GM21619 (cell line): ENCODE results near the gene CD52.

Experiments
- ATAC-seq: cut with Tn5 transposase; IDR thresholded peaks from one replicate; pipeline ENCODE4 v1.9.1; 2021; ENCODE audit not compliant: unreplicated experiment

CD52 gene

DNA sequence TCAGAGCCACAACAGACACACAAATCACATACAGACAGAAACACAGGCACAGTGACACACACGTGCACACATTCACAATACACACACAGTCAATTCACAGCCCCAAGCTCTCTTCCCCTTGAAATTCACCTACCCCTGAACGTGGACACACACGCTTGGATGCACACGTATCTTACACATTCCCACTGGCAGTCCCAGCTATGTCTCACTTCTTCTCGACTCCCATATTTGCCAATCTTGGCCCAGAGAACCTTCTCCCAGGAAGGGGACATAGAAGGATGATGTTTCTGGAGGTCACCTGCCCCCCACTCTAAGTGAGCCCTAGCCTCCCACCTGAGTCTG, 34.6 kb downstream of the CD52 start:
- ATAC-seq: no peak

DNA sequence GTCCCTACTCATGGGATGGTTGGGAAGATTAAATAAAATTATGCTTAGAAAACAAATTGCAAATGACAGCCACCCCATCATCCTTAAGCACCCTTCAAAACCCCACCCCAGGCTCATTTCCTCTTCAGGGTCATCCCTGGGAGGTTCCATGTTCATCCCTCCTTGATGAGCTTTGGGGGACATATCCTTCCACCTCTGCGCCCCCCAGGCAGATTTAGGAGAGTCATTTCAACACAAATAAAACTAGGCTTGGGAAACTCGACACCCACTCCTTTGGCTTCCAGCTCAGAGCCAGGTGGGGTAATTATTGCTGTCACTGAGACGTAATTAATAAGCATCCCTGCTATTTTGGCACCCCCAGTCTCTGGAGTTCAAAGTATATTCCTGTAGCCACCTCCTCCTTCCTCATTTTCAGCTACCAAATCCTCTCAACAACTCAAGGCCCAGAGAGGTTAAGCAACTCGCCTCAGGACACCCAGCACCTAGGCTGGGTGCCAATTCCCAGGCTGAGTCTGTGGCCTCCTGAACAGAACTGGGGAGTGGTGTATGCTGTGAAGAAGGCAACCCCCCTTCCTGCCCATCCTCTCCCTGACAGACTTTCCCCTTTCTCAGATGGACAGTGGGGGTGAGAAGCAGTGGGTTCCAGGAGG, 35.6 kb downstream of the CD52 start:
- ATAC-seq: no peak

DNA sequence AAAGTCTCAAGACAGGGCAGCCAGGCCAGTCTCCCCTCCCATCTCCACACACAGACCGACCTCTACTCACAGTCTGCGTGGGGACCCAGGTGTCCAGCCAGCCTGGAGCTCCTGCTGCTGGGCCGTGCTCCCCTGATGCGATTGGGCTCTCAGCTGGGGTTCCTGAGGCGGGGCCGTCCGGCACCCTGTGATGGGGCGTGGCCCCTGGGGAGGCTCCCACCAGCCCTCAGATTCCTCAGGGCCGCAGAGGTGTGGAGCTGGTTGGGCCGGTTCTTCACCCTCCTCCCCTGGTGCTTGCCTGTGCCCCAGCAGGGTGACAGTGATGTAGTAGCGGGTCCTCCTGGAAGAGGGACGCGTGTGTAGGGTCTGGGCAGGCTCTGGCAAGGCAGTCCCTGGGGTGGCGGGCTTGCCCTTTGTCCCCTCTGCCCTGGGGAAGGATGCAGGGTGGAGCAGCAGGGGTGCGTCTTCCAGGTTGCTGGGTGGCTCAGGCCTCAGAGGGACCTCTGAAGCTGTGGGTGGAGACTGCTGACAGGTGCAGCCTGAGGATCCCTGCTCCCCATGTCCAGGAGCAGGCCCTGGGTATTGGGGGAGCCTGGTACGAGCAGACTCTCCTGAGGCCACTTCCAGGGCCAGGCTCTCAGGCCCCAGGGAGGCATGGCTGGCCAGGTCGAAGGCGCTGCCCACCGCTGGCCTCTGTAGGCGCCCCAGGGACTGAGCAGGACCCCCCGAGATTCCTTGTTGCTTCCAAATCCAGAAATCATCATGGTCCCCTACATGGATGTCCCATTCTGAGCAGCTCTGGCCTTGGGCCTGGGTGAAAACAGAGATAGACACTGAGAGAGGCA, 36.4 kb downstream of the CD52 start, which contains the start of gene CRYBG2:
TSS of gene CRYBG2 (minus strand) at position 155 of the 845 bp plus-strand sequence. CDS start 7,473 bp downstream, outside the sequence.
- ATAC-seq: no peak

DNA sequence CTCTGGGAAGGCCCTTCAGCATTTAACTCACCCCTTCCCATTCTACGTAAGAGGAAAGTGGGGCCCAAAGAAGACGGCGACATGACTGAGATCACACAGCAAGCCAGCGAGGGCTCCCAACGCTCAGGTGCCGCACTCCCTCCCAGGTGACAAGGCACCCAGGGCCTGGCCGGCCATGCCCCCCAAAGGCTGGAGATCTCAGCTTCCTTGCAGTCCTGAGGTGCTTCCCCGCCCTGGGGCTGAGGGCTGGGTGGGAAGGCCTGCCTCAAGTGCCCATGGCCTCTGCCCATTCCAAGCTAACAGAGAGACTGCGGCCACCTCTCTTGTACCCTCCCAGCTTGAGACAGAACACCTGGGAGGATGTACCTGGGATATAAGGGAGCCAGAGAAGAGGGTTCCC, 37.2 kb downstream of the CD52 start:
- no peak for ATAC-seq

DNA sequence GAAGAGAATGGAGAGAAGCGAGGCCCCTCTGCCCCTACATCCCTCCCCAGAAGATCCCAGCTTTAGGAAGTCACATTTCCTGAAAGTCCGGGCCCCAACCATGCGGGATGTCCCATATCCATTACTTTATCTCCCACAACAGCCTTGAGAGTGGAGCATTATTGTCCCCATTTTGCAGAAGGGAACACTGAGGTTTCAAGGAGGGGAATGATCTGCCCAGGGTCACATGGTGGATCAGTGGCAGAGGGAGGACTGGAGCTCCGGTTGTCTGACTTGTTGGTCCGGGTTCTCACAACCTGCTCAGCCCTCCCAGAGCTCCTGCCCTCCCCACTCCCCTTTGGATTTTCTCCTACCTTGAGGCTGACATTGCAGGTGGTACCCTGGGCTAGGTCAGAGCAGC, 38.3 kb downstream of the CD52 start:
- no peak for ATAC-seq

GRCh38 chr1:26357121-26357602, 39.4 kb downstream of the CD52 start:
- ATAC-seq: no peak

- no peak for ATAC-seq
Measured at GRCh38 chr1:26358411-26359384, 40.9 kb downstream of the CD52 start.

GRCh38 chr1:26359981-26360806, 42.4 kb downstream of the CD52 start:
- ATAC-seq: no peak

DNA sequence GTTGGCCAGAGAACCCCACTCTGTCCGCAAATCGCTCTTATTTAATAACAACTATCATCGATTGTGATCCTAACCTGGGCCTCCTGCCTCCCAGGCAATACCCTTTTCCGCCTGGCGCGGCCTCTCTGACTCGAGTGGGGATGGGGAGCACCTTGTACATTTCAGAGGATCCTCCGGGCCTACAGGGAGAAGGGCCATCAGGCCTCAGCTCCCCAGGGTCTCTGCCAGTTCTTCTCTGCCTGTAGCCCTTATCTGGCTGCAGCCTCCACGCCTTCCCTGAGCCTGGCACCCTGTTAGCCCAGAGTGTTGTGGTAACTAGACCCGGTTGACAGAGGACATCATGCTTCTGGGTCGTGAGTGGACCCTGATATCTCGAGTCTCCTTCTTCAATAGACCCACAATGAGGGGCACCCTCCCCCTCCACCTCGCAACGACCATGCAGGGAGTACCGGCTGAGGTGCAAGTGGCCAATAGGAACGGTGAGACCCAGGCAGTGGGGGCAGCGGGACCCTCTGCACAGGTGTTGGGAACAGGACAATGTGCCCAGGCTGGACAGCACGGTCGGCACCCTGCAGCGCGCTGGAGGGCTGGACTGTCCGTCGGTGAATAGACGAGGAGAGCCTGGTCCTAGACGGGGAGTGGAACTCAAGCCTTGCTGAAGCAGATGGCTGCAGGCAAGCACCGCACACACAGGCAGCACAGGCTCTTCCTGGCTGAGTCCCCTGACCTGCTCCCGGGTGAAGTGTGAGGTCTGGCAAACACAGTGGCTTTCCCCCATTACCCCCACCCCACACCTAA, 43.2 kb downstream of the CD52 start:
- no peak for ATAC-seq

GRCh38 chr1:26361605-26362122, 43.9 kb downstream of the CD52 start:
- no peak for ATAC-seq

DNA sequence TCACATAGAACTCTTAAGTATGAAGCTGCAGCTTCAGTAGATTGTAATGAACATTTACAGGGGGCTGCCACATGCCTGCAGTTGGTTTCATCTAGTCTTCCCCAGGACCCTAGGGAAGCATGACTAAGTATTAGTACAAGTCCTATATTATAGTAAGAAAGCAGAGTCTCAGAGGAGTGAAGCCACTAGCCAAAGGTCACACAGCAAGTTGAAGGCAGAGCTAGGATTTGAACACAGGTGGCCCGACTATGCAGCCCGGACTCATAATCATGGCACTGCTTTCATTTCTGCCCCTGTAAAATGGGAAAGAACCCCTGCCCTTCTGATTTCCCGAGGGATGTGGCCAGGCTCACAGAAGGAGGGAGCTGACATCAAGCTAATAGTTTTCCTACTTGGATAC, 44.6 kb downstream of the CD52 start:
- no peak for ATAC-seq

DNA sequence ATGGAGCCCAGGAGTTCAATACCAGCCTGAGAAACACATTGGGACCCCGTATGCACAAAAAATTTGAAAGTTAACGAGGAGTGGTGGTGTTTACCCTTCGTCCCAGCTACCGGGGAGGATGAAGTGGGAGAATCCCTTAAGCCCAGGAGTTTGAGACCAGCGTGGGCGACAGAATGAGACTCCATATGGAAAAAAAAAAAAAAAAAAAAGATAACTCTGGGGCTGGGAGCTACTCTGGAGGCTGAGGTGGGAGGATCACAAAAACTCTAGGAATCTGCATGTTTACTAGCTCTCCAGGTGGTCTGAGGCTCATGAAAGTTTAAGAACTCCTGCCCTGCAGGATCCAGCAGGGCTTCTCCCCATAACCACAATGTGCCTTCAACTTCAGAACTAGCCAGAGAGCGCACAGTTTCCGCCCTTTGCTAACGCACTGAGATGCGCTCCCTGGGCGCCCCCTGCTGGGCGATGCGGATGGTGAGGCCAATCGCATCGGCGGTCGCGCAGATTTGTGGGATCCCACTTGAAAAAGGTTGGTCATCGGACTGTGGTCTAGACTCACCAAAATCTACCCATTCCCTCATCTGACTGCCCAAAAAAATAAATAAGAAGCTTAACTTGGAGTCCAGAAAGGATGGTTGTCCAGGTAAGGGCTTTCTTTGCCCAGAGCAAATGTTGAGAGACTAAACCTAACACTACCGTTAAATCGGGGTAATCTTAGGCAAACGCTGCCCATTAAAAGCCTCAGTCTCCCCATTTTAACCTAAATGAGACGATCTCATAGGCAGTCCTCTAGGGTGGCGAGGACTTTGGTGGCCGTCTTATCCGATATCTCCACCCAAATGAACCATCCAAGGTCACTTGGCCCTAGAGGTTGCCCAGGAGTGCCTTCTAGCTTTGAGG, 46.0 kb downstream of the CD52 start:
- ATAC-seq: no peak

DNA sequence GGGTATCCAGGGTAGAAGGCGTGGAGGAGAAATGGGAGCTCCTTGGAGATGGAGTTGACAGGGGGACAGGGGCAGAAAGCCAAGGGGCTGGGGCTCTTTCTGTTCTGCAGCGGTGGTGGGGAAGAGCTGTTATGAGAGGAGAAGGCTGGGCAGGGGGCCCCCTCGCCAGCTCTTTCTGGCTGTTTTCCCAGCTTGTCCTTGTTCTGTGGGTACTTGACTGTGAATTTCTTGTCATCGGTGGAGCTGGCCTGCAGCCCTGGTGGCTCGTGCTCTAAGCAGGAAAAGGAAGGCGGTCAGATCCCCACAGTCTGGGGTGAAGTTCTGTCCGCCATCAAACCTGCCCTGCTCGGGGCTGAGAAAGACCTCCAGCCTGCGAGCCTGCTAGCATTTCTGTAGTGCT, 47.2 kb downstream of the CD52 start:
- no peak for ATAC-seq

GRCh38 chr1:26367441-26367840, 49.7 kb downstream of the CD52 start:
- no peak for ATAC-seq

DNA sequence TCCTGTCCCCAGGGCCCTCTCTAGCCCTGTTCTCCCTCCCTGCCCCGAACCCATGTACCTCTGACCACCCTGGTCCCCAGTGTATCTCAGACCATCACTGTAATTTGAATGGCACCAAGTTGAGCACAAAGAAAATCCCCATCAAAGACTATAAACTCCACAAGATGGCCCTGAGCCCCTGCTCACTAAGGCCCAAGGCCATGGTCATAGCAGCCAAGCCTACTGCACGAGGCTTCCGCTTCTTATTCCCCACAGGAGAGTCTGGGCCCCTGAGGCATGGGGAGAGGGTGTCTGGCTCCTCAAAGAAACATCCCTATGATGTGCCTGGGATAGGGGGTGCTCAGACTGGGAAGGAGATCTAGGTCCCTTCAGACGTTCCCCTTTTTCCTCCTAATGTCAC, 50.2 kb downstream of the CD52 start:
- ATAC-seq: no peak

DNA sequence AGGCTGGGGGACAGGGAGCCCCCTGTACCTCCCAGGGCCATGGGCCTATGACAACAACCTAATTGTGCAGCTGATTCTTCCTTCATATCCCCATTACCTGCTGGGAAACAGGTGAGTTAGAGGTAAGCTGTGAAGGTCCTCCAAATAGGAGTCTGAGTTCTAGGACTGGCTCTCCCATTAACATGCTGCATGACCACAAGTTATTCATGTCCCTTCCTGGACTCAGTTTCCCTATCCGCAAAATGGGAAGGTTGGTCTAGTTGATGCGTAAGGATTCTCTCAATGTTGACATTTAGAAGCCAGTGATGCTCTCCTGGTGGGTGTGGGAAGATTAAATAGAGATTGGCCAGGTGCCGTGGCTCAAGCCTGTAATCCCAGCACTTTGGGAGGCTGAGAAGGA, 50.7 kb downstream of the CD52 start:
- no peak for ATAC-seq
